HK-2 (cell line): Measurements from ENCODE around the gene ITPKB.
A peak's percentile ranks its signal among the peaks of the same experiment; 100 is the strongest.

Experiments
- DNase-seq: peaks from one replicate; pipeline ENCODE4 v3.0.0-alpha.2; 2018; ENCODE audit not compliant: unreplicated experiment

The ITPKB gene

DNA sequence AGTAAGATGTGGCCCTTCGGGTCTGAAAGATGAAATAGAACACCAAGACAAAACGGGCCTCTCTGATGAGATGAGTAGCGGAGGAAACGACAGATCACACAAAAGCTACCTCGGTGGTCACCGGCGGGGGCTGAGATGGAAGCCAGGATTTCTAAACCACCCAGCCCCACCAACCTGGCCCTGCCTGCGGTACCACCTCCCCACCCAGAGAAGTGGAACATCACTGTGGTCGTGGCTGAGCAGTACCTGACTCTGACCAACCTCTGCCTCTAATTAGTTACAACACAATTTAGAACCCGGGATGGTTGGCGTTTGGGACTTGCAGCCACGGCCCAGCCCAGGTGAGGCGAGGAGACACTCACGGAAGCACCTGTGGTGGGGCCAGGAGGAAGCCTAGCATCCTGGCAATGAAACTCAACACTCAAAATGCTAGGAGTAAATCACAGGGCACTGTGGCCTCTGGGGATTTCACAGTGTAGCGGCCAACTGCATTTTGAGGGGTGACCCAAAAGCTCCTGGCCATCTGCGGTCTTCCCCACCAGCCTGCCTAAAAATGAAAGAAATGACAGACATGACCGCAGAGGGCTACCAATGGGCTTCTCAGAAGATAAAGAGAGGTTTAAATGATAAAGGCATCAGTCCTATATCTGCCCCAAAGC, 73.4 kb downstream of the ITPKB start:
- no peak for DNase-seq

DNA sequence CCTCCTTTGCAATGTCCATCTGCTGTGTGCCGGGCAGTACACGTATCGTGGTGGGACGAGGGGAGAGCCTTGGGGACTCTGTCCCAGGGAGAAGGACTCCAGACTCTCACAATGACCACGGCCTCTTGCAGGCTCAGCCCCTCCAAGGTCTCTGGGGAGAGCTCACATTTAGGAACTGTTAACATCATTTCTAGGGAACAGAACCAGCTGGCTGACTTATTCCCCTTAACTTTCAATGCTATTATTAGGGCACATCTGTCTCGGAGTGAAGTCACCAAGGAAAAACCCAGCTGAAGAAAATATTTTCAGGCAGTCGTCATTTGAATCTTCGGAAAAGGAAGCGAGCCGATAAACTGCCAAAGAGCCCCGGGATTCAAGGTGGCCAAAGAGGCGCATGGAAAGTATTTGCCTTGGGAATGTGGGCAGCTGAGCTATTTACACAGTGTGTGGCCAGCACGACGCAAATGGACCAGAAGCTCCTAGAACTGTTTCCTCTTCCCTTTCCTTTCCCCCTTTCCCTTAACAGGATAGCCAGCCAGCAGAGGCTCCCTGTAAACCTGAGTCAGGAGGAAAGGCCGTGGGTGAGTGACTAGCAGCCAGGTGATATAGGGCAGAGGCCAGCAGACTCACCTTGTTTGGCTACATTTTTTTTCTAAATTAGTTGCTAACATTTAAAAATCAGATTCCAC, 74.5 kb downstream of the ITPKB start:
- no peak for DNase-seq

GRCh38 chr1:226663327-226663704, 75.8 kb downstream of the ITPKB start:
- no peak for DNase-seq

- DNase-seq = peak; percentile 84
These were observed 76.3 kb downstream of the ITPKB start for GRCh38 chr1:226662642-226663326.

DNA sequence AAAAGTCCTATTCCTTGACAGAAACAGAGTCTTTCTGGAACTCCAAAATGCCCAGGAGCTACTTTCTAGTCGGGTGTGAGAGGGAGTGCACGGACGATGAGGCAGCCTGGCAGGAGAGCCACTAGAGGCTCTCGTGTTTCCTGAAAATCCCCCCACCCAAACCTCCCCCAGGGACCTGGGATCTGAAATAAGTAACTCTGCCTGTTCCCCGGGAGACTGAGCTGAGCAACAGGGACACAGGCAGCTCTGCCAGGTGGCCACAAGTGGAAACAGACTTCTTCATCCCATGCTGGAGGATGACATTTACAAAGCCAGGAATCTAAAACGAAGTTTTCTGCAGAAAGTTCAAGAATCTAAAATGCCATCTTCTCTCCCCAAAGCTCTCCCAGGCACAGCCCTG, 77.1 kb downstream of the ITPKB start:
- no peak for DNase-seq

GRCh38 chr1:226661271-226661670, 77.8 kb downstream of the ITPKB start:
- DNase-seq = no peak

- DNase-seq = no peak
These were observed 78.5 kb downstream of the ITPKB start for GRCh38 chr1:226660410-226661182.

- DNase-seq = no peak
These were observed 79.4 kb downstream of the ITPKB start for GRCh38 chr1:226659641-226660040.

GRCh38 chr1:226659136-226659535, 79.9 kb downstream of the ITPKB start:
- DNase-seq = no peak

DNA sequence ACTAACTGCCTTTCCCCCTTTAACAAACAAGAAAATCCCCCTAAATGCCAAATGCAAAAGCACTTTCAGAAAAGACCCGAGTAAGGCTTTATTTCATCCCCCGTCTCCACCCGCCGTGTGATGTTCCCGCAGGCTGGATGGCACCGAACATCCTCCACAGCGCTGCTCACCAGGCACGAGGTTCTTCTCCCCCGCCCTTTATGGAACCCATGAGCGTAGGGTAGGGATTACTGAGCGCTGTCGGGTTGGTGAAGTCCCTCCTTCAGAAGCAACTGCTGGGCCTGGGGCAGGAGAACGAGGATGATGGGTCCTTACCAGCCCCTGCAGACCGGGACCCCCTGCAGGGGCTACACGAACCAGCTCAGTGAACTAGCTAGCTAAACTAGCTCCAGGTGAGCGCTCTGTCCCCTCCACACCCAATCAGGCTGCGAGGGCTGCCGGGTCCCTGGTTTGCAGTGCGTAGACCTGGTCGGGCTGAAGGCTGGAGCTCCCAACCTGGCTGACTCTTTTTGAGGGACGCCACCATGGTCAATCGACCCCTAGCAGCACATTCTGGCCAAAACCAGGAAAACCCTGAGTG, 80.4 kb downstream of the ITPKB start:
- no peak for DNase-seq

- no peak for DNase-seq
These were observed 81.1 kb downstream of the ITPKB start for GRCh38 chr1:226657895-226658545.

GRCh38 chr1:226656601-226657277, 82.3 kb downstream of the ITPKB start:
- DNase-seq = no peak

DNA sequence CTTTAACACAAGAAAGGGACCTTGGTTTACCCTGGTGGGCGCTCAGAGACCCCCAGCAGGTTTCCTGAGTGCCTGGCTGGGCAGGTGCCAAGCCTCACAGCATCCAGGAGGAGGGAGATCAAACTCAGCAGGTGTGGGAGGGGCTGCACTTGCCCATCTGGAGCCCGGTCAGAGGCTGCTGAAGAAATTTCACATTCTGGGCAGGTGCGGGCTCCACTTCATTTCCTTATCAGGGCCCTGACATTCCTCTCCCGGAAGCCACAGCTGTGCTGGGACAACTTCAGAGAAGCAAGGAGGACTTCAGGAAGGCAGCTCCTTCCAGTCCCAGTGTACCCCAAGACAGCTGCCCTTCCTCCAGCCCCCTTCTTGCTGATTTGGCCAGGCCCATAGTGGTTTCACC, 82.9 kb downstream of the ITPKB start:
- no peak for DNase-seq

DNA sequence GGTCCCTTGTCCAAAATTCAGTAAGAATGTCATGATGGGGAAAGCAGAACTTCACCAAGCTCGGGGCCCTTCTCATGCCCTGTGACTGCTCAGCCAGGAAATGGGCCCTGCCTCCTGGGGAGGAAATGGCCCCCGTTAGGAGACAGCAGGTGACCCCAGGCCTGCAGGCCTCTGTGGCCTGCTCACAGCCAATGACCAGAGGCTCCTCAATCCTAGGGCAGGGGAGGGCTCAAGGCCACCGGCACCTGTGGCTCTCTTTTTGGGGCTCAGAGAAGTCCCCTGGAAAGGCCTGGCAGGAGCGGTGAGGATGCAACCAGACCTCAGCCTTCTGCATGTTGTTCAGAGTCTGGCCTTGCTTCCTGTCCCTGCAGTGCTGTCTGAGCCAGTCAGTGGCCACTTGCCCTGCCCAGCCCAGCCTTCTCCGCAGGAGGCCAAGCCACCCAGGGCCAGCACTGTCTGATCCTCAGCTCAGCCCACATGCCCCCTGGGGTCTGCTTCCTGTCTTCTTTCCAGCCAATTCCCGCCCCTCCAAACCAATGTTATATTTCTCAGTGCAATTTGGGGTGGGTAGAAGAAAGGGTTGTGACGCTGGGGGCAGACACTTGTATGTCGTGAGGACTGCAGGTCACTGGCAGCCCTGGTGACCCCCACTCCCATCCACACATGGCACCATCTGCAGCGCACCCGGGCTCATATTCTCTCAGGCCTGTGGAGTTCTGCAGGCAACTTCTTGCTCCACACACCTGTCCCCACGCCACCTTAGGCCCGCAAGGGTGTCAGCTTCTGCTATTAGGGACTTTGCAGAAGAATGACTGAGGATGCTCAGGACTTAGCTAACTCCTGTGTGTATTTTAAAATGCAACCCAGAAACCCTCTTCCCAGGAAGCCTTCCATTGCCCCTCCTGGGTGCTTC, 83.6 kb downstream of the ITPKB start:
- DNase-seq = no peak

- no peak for DNase-seq
These were observed 84.4 kb downstream of the ITPKB start for GRCh38 chr1:226654668-226655055.

GRCh38 chr1:226654046-226654667, 84.9 kb downstream of the ITPKB start:
- no peak for DNase-seq

- DNase-seq = no peak
These were observed 85.7 kb downstream of the ITPKB start for GRCh38 chr1:226653311-226653921.

DNA sequence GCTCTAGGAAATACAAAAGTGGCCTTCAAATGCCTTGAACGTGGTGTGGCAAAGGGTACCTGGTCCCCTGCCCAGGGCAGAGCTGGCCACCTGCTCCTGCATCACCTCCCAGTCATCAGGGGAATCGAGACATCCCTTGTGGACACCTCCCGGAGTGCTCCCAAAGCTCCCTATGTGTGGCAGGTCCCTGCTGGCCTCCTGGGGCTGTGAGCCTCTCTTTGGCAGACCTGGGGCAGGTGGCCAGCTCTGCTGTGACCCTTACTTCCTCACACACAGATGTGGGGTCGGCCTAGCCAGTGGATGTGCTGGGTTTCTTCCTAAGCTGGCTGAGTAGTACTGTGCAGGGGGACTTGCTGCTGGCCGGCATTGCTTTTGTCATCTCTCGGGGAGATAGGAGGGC, 86.5 kb downstream of the ITPKB start:
- no peak for DNase-seq

DNA sequence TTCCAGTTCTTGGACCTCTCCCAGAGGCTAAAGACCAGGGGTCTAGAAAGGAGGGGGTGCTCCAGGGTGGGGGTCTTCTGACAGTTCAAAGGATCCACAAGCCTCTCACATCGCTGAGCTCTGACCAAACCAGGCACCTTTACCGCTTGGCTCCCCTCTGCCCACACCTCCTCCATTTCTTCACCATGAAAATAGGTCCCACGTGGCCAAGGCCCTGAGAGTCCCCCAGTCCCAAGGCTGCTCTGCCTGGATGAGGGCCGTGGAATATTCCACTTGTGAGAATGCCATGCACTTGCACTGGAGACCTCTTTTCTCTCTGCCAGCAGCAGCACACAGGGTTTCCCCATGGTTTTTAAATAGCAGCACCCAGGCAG, 87.4 kb downstream of the ITPKB start:
- no peak for DNase-seq
